CD4-positive, alpha-beta T cell treated with Interleukin-12 subunit alpha and Interleukin-12 subunit beta, for 1 hour (primary cell): ENCODE measurements around the gene CRTC1.

Experiments
- DNase-seq: peaks from one replicate; pipeline ENCODE4 v3.0.0-alpha.2; 2020

Gene CRTC1

GRCh38 chr19:18754501-18754900, 71.0 kb downstream of the CRTC1 start:
- no peak for DNase-seq

- no peak for DNase-seq
Measured at GRCh38 chr19:18756896-18757295, 73.4 kb downstream of the CRTC1 start.

GRCh38 chr19:18759304-18759994, 76.0 kb downstream of the CRTC1 start:
- DNase-seq = no peak

GRCh38 chr19:18759995-18760426, 76.5 kb downstream of the CRTC1 start:
- no peak for DNase-seq

- DNase-seq = no peak
Measured at GRCh38 chr19:18760440-18761383, 77.2 kb downstream of the CRTC1 start.

- no peak for DNase-seq
Measured at GRCh38 chr19:18761531-18762110, 78.1 kb downstream of the CRTC1 start.

GRCh38 chr19:18762125-18763023, 78.9 kb downstream of the CRTC1 start:
- DNase-seq = no peak

GRCh38 chr19:18763674-18764590, 80.5 kb downstream of the CRTC1 start:
- no peak for DNase-seq

- no peak for DNase-seq
Measured at GRCh38 chr19:18764591-18765051, 81.1 kb downstream of the CRTC1 start.

- DNase-seq = no peak
Measured at GRCh38 chr19:18765224-18765623, 81.7 kb downstream of the CRTC1 start.

- no peak for DNase-seq
Measured at GRCh38 chr19:18768046-18768771, 84.7 kb downstream of the CRTC1 start.

GRCh38 chr19:18768997-18769891, 85.8 kb downstream of the CRTC1 start:
- no peak for DNase-seq

GRCh38 chr19:18769989-18770528, 86.6 kb downstream of the CRTC1 start:
- DNase-seq = no peak

GRCh38 chr19:18770663-18771327, 87.3 kb downstream of the CRTC1 start:
- DNase-seq = no peak

- DNase-seq = no peak
Measured at GRCh38 chr19:18771328-18772242, 88.1 kb downstream of the CRTC1 start.

GRCh38 chr19:18772620-18773587, 89.4 kb downstream of the CRTC1 start:
- DNase-seq = no peak
